Measurements from ENCODE around the gene RBM4.

GRCh38 chr11:66688561-66689534, 50.3 kb downstream of the RBM4 start:
- TF ChIP-seq CTCF (conservative IDR thresholded peaks at IDR 0.05; ENCODE audit: low read length) (no peak), EZH2phosphoT487 (IDR thresholded peaks at IDR 0.05; ENCODE audit: borderline replicate concordance) (no peak)

All from Loucy (cell line).